Measurements from ENCODE around the gene MESP2.
"Not testable (repeated sequence)": the region's sequence is repeated elsewhere in the genome, so short reads cannot be mapped to it uniquely, and the experiment has no call there.

Gene MESP2

GRCh38 chr15:89781891-89782618 is 5.9 kb downstream of the MESP2 start:
- no peak for DNase-seq

GRCh38 chr15:89782619-89782950 is 6.5 kb downstream of the MESP2 start:
- DNase-seq, result not testable (repeated sequence)

GRCh38 chr15:89783111-89783860 is 7.2 kb downstream of the MESP2 start:
- DNase-seq, result no peak

- DNase-seq, result no peak
Observed at GRCh38 chr15:89783861-89784685, 7.9 kb downstream of the MESP2 start.

GRCh38 chr15:89784686-89784960 is 8.5 kb downstream of the MESP2 start:
- no peak for DNase-seq

GRCh38 chr15:89785064-89785773 is 9.1 kb downstream of the MESP2 start:
- DNase-seq, result no peak

GRCh38 chr15:89785774-89786140 is 9.6 kb downstream of the MESP2 start:
- DNase-seq, result no peak

GRCh38 chr15:89787944-89788343 is 11.8 kb downstream of the MESP2 start:
- no peak for DNase-seq

GRCh38 chr15:89788585-89788984 is 12.5 kb downstream of the MESP2 start:
- not testable (repeated sequence) for DNase-seq

GRCh38 chr15:89790206-89790605 is 14.1 kb downstream of the MESP2 start:
- DNase-seq, result no peak

- no peak for DNase-seq
Observed at GRCh38 chr15:89790661-89791060, 14.5 kb downstream of the MESP2 start.

- no peak for DNase-seq
Observed at GRCh38 chr15:89792106-89792805, 16.1 kb downstream of the MESP2 start.

- DNase-seq, result no peak
Observed at GRCh38 chr15:89794627-89795241, 18.6 kb downstream of the MESP2 start.

- no peak for DNase-seq
Observed at GRCh38 chr15:89795996-89796395, 19.9 kb downstream of the MESP2 start.

- no peak for DNase-seq
Observed at GRCh38 chr15:89797678-89798201, 21.6 kb downstream of the MESP2 start.

GRCh38 chr15:89799011-89799911 is 23.1 kb downstream of the MESP2 start:
- no peak for DNase-seq

- DNase-seq, result no peak
Observed at GRCh38 chr15:89799918-89800498, 23.9 kb downstream of the MESP2 start.

- no peak for DNase-seq
Observed at GRCh38 chr15:89801471-89802195, 25.5 kb downstream of the MESP2 start.

GRCh38 chr15:89802231-89802928 is 26.2 kb downstream of the MESP2 start:
- DNase-seq, result no peak
